Measurements from ENCODE around the gene CPXM1.

Gene CPXM1

DNA sequence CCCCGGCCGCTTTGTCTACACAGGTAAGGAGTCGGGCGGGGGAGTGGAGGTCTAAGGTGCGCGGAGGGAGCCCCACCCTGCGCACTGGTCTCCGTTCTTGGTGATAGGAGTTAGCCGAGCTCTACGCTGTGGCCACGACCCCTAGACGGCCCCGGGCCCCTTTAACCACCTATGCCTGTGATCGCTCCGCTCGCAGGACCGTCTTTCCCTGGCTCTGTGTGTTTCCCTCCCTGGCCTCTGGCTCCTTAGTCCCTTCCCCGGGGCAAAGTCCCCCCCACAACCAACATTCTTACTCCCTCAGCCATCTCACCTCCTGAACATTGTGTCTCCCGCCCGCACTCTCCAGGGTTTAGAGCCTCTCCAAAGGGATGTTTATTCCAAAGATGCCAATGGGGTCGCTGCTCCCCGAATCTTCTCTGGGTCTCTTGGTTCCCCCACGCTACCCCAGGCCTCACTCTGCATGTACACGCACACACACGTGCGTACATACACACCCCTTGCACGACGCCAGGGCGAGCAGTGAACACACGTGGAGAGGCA is 50.4 kb downstream of the CPXM1 start:
- no peak overlapping the region for H3K4me3 ChIP-seq (ENCODE audit: low read depth, low read length)
- TF ChIP-seq, protein P1, sequence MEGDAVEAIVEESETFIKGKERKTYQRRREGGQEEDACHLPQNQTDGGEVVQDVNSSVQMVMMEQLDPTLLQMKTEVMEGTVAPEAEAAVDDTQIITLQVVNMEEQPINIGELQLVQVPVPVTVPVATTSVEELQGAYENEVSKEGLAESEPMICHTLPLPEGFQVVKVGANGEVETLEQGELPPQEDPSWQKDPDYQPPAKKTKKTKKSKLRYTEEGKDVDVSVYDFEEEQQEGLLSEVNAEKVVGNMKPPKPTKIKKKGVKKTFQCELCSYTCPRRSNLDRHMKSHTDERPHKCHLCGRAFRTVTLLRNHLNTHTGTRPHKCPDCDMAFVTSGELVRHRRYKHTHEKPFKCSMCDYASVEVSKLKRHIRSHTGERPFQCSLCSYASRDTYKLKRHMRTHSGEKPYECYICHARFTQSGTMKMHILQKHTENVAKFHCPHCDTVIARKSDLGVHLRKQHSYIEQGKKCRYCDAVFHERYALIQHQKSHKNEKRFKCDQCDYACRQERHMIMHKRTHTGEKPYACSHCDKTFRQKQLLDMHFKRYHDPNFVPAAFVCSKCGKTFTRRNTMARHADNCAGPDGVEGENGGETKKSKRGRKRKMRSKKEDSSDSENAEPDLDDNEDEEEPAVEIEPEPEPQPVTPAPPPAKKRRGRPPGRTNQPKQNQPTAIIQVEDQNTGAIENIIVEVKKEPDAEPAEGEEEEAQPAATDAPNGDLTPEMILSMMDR (IDR thresholded peaks at IDR 0.05; ENCODE audit: insufficient read depth, low read depth, low read length, missing control alignments) = no peak
- DNase-seq (ENCODE audit: low read depth) = no peak

DNA sequence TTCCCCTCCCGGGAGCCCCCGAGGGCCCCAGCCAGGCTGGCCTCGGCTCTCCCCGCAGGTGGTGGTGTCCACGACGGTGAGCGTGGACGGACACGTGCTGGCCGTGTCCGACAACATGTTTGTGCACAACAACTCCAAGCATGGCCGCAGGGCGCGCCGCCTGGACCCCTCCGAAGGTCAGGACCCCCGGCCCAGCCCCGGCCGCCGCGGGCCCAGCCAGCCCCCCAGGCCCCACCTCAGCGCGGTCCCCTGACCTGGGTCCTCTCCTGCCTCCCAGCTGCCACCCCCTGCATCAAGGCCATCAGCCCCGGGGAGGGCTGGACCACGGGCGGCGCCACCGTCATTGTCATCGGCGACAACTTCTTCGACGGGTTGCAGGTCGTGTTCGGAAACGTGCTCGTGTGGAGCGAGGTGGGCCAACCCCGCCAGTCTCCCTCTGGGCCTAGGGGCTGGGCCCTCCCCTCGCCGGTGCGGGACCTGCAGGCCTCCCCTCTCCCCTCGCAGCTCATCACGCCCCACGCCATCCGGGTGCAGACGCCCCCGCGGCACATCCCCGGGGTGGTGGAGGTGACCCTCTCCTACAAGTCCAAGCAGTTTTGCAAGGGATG is 51.0 kb downstream of the CPXM1 start:
- H3K4me3 ChIP-seq (ENCODE audit: low read depth, low read length) = no peak overlapping the region
- DNase-seq (ENCODE audit: low read depth) = no peak

DNA sequence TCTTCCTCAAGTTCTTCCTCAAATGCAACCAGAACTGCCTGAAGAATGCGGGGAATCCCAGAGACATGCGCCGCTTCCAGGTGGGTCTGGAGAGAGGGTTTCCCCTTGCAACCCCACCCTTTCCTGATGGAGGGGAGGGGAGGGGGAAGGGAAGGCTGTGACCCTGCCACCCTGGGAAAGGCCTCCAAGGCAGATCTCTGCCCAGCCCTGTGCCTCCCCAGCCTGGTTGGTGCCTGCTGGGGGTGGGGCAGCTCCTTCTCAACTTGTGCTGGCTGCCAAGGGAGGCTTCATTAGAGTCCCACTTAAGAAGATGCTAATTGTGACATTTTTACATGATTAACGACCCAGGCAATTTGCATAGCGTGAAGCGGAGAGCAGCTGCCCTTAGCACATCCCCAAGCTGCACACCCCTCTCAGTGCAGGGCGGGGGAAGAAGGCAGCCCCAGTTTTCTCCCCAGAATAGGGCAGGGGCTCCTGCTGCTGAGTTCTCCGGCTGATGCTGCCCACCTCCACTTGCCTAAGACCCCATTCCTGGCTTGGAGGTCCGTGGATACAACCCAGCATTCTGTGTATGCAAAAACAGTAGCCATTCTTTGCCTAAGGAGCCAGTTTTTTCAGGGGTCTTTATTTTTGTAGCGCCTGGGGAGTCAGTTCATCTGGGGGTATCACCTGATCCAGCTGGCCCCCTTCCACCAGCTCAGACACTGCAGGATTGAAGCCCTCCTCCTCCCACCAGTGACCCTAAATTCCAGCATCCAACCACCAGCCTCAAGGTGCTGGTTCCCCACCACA is 51.7 kb downstream of the CPXM1 start:
- TF ChIP-seq, protein P1 (IDR thresholded peaks at IDR 0.05; ENCODE audit: insufficient read depth, low read depth, low read length, missing control alignments) = no peak
- DNase-seq (ENCODE audit: low read depth) = no peak
- no peak overlapping the region for H3K4me3 ChIP-seq (ENCODE audit: low read depth, low read length)

More for the DNA sequence above, 51.0 kb downstream of the CPXM1 start:
- TF ChIP-seq, protein P1 (IDR thresholded peaks at IDR 0.05; ENCODE audit: insufficient read depth, low read depth, low read length, missing control alignments) = no peak

DNA sequence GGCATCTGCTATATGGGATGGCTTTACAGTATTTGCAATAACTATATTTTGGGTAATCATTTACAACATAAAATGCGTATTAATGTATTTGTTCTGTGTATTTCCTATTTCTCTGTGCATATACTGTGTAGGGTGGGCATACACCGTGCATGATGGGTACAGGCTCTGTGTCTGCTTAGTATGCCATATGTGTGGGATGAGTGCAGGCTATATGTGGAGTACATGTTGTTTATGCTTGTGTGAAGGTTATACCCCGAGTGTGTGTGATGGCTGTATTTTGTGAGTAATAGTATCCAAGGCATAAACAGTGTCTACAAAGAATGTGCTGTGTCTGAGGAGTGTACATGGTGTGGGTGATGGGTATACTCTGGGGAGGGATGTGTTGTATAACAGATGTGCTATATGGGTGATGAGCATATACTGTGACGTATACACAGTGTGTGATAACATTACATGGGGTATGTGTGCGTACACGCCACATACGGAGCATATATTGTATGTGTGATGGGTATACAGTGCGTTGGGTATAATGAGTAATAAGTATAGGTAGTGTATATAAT is 52.7 kb downstream of the CPXM1 start:
- TF ChIP-seq, protein P1 (IDR thresholded peaks at IDR 0.05; ENCODE audit: insufficient read depth, low read depth, low read length, missing control alignments) = no peak
- H3K4me3 ChIP-seq (ENCODE audit: low read depth, low read length) = no peak overlapping the region
- DNase-seq (ENCODE audit: low read depth) = no peak

DNA sequence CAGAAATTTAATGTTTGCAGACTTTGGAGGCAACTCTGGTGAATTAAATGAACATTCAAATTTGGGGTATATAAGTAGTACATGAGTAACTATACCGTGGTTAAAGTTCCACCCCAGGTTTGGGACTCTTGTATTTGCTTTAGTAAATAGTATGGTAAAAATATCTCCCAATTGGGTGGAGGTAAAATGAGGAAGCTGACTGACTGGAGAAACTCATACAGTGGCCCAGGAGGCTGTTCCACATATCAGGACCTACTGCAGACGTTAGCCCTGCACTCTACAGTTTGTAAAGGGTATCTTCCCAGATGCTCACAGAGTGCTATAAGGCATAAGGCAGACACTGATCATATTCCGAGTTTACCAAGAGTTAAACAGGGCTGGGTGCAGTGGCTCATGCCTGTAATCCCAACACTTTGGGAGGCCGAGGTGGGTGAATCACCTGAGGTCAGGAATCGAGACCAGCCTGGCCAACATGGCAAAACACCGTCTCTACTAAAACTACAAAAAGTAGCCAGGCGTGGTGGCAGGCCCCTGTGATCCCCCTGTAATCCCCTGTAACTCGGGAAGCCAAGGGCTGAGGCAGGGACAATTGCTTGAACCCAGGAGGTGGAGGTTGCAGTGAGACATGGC is 53.7 kb downstream of the CPXM1 start:
- TF ChIP-seq, protein P1 (IDR thresholded peaks at IDR 0.05; ENCODE audit: insufficient read depth, low read depth, low read length, missing control alignments) = no peak
- no peak for DNase-seq (ENCODE audit: low read depth)
- no peak overlapping the region for H3K4me3 ChIP-seq (ENCODE audit: low read depth, low read length)

DNA sequence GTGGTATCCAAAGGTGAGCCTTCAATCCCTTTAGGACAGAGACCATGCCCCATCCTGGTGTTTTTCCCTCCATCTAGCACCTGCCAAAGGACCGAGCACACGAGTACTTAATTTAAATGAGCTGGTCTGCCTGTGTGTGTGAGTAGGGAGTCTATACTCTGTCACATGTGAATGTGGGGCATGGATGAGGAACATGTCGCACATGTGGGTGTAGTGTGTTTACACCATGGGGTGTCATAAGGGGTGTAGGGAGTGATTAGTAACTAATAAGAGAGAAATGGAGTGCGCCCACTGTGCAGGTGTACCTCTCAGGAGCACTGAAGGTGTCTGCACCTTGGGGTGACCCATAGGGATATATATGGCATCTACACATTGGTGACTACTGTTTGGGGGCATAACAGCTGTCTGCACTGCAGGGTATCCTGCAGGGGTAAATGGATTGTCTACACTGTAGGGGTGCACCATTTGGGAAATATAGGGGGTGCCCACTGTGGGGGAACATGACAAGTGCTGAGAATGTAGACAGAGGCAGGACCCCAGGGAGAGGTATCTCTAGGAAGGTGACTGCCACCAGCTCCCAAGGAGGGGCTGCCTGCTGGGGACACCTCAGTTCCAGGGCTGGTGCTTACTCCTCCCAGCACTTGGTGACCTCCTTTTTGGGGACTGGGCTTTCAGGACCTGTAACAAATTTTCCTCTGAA is 54.3 kb downstream of the CPXM1 start:
- TF ChIP-seq, protein P1 (IDR thresholded peaks at IDR 0.05; ENCODE audit: insufficient read depth, low read depth, low read length, missing control alignments) = no peak
- H3K4me3 ChIP-seq (ENCODE audit: low read depth, low read length) = no peak overlapping the region
- DNase-seq (ENCODE audit: low read depth) = no peak

Measured in GM12865 (cell line).